Caco-2 (cell line): Measurements from ENCODE around the gene CDC14B. TPM values are rescaled to one million over a fixed set of nuclear protein-coding genes. Genes with fewer than 3 reads are reported as not detected.

ENCODE experiments used
- BruUV-seq: library from RNA; stranded (reverse); fragments of 400-500 nt; replicated peaks from 2 replicates; lab custom pipeline; 2021; lab: Mats Ljungman, UMichigan
- CTCF ChIA-PET: fragments of 300-600 bp; sonication (Branson Sonifier 250); formaldehyde crosslinking; loops from one replicate; lab custom pipeline; 2022; ENCODE audit warnings: antibody characterized with exemption; lab: Charles Lee
- POLR2A ChIA-PET: fragments of 300-600 bp; sonication (Branson Sonifier 250); formaldehyde crosslinking; loops from one replicate; lab custom pipeline; 2022; ENCODE audit warnings: antibody characterized with exemption; lab: Charles Lee
- DNase-seq, 2 experiments: peaks; one replicate each; pipeline versions ENCODE4 v3.0.0 to v3.0.0-alpha.2; 2020 to 2022
- H3K27me3 ChIP-seq: replicated peaks from 2 replicates; pipeline ENCODE4 v1.6.0; 2011; ENCODE audit warnings: low read length; ENCODE audit not compliant: control insufficient read depth, insufficient read depth
- H3K36me3 ChIP-seq: 2 replicates; pipeline ENCODE4 v1.5.1; 2011; ENCODE audit warnings: low read length; ENCODE audit not compliant: control insufficient read depth, insufficient read depth
- H3K4me1 ChIP-seq: fragments of 250-450 bp; sonication (Bioruptor Pico); 2 replicates; pipeline ENCODE4 v1.5.1; 2020; ENCODE audit warnings: mild to moderate bottlenecking
- H3K4me3 ChIP-seq: 2 replicates; pipeline ENCODE4 v1.5.1; 2011; ENCODE audit warnings: low read depth, mild to moderate bottlenecking, control low read depth, low read length
- H3K9me3 ChIP-seq: fragments of 250-450 bp; sonication (Bioruptor Pico); 2 replicates; pipeline ENCODE4 v1.5.1; 2020; ENCODE audit warnings: mild to moderate bottlenecking, moderate library complexity
- H3K27ac Mint-ChIP-seq: one replicate; pipeline ENCODE4 v1.8.0; 2022; ENCODE audit warnings: mixed read lengths; ENCODE audit not compliant: unreplicated experiment
- H3K27me3 Mint-ChIP-seq: one replicate; pipeline ENCODE4 v1.8.0; 2022; ENCODE audit warnings: mixed read lengths; ENCODE audit not compliant: insufficient read depth, unreplicated experiment
- H3K36me3 Mint-ChIP-seq: one replicate; pipeline ENCODE4 v1.8.0; 2022; ENCODE audit warnings: mild to moderate bottlenecking, mixed read lengths; ENCODE audit not compliant: insufficient read depth, unreplicated experiment
- H3K4me1 Mint-ChIP-seq: one replicate; pipeline ENCODE4 v1.8.0; 2022; ENCODE audit warnings: low read depth, mixed read lengths; ENCODE audit not compliant: unreplicated experiment
- H3K4me3 Mint-ChIP-seq: one replicate; pipeline ENCODE4 v1.8.0; 2022; ENCODE audit warnings: mild to moderate bottlenecking, moderate library complexity, mixed read lengths; ENCODE audit not compliant: unreplicated experiment
- H3K9me3 Mint-ChIP-seq: one replicate; pipeline ENCODE4 v1.8.0; 2022; ENCODE audit warnings: mixed read lengths; ENCODE audit not compliant: unreplicated experiment
- intact Hi-C: fragments of 100-400 bp; cut with micrococcal nuclease; formaldehyde crosslinking; loops from one replicate; pipeline ENCODE4 v1.10.0; 2022; ENCODE audit not compliant: unreplicated experiment
- total RNA-seq: library from RNA; stranded (reverse); gene quantifications from 2 replicates; pipeline ENCODE4 v1.2.3, GENCODE V29; 2022
- TF ChIP-seq, protein P1 (sequence below), 2 experiments: fragments of 200-600 bp in 1 of 2; IDR thresholded peaks; 1 replicate in 1 of 2; 2 replicates in 1 of 2; pipeline versions ENCODE4 v1.5.1 to v1.8.0; 2011 to 2022; ENCODE audit warnings: antibody characterized with exemption in 1 of 2, control low read depth in 1 of 2, inconsistent platforms in 1 of 2, low read depth in 1 of 2, low read length in 1 of 2, mild to moderate bottlenecking in 1 of 2, moderate library complexity in 1 of 2; ENCODE audit not compliant: insufficient read depth in 1 of 2, severe bottlenecking in 1 of 2, unreplicated experiment in 1 of 2

The CDC14B gene
- total RNA-seq, 1 experiment from 2014 or later = 81.4 TPM

DNA sequence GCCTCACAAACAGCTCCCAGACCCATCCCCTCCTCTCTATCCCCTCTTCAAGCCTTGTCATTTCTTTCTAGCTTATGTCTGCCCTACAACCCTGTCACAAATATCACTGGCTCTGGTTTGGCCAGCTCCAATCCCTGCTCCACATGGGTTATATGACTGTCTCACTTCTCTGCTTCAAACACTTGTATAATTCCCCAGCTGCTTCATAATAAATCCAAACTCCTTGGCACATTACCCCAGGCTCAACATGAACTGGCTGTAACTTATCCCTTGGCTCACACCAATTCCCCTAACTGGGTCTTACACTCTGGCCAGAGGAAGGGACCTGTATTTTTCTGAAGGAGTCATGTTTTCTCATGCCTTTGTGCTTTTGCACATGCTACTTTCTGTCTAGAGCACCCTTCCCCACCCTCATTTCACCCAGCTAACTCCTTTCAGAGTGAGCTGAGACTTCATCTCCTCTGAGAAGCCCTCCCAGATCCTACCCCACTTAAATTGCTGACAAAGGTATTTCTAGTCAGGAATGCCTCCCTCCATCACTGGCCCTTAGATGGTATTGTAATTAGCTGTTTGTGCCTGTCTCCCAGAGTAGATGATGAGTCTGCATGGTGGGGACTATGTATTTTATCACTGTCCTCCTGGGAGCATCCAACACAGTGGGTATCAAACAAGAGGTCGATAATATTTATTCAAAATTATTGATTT lies 30.1 kb upstream of the CDC14B start:
- Histone ChIP-seq H3K9me3 (no peaks in the 10 kb centered on the region), H3K4me3 (no peak overlapping the region), H3K4me1 (no peaks in the 10 kb centered on the region), H3K36me3 (no peaks in the 10 kb centered on the region; the same call in 1 of the 2 replicates), H3K27me3 (no peaks in the 10 kb centered on the region)
- BruUV-seq = no TSS peak
- H3K27me3 Mint-ChIP-seq = no peaks in the 10 kb centered on the region
- peaks cover 71% of the 10 kb centered on the region for H3K36me3 Mint-ChIP-seq
- H3K4me3 Mint-ChIP-seq = no peak overlapping the region
- no peak for DNase-seq
- peak overlapping the region; percentile 30 for H3K27ac Mint-ChIP-seq
- no peaks in the 10 kb centered on the region for H3K9me3 Mint-ChIP-seq
- ChIA-PET CTCF (no interaction called here), POLR2A (no interaction called here)
- H3K4me1 Mint-ChIP-seq = peaks cover 13% of the 10 kb centered on the region
- intact Hi-C loops = loop anchor here (5.0 kb wide), 2 partner anchors 207 to 322 kb away; no protein-coding TSS in a partner anchor
- TF ChIP-seq, protein P1, sequence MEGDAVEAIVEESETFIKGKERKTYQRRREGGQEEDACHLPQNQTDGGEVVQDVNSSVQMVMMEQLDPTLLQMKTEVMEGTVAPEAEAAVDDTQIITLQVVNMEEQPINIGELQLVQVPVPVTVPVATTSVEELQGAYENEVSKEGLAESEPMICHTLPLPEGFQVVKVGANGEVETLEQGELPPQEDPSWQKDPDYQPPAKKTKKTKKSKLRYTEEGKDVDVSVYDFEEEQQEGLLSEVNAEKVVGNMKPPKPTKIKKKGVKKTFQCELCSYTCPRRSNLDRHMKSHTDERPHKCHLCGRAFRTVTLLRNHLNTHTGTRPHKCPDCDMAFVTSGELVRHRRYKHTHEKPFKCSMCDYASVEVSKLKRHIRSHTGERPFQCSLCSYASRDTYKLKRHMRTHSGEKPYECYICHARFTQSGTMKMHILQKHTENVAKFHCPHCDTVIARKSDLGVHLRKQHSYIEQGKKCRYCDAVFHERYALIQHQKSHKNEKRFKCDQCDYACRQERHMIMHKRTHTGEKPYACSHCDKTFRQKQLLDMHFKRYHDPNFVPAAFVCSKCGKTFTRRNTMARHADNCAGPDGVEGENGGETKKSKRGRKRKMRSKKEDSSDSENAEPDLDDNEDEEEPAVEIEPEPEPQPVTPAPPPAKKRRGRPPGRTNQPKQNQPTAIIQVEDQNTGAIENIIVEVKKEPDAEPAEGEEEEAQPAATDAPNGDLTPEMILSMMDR (IDR thresholded peaks at IDR 0.05; ENCODE audit: insufficient read depth in 1 of 2, low read depth in 1 of 2, low read length in 1 of 2, severe bottlenecking in 1 of 2, unreplicated experiment in 1 of 2) = no peak

DNA sequence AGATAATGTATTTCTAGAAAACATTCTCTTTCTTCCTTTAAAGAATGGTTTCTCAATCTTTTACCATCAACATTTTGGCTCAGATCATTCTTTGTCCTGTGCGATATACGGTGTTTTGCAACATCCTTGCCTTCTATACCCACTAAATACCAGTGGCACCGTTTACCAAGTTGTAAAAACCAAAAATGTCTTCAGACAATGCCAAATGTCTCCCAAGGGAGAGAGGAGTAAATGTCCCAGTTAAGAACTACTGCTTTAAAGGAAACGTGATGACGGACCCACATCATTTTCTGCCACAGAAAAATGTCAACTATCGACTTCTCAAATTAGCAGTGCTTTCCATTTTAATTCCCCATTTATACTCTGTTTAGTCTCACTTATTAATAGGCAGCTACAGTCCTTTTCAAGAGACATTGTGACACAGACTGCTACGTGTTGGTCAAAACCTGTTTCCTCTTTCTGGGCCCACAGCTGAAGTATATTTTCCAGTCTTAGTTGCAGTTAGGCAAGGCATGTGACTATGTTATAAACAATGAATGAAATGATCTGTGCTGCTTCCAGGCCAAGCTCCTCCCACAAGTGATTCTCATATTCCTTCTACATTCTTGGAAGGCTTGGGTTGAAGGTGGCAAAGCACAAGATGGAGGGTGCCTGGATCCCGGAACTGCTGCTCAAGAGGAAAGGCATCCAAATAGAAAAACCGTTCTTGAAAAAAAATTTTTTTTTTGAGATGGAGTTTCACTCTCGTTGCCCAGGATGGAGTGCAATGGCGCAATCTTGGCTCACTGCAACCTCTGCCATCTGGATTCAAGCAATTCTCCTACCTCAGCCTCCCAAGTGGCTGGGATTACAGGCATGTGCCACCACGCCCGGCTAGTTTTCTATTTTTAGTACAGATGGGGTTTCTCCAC lies 26.7 kb upstream of the CDC14B start:
- H3K36me3 ChIP-seq = no peaks in the 10 kb centered on the region; the same call in none of the 2 replicates
- no peak for DNase-seq
- Mint-ChIP-seq H3K9me3 (no peaks in the 10 kb centered on the region), H3K27ac (peak overlapping the region; percentile 32), H3K36me3 (peaks cover 67% of the 10 kb centered on the region), H3K4me1 (peaks cover 19% of the 10 kb centered on the region), H3K27me3 (no peaks in the 10 kb centered on the region), H3K4me3 (no peak overlapping the region)
- ChIA-PET CTCF (no interaction called here), POLR2A (no interaction called here)
- intact Hi-C loops = no loop called here
- peaks cover 18% of the 10 kb centered on the region; the same call in 1 of the 2 replicates for H3K4me1 ChIP-seq
- H3K27me3 ChIP-seq = no peaks in the 10 kb centered on the region
- no peaks in the 10 kb centered on the region for H3K9me3 ChIP-seq
- H3K4me3 ChIP-seq = no peak overlapping the region
- TF ChIP-seq, protein P1 (IDR thresholded peaks at IDR 0.05; ENCODE audit: insufficient read depth in 1 of 2, low read depth in 1 of 2, low read length in 1 of 2, severe bottlenecking in 1 of 2, unreplicated experiment in 1 of 2) = no peak
- no TSS peak for BruUV-seq

DNA sequence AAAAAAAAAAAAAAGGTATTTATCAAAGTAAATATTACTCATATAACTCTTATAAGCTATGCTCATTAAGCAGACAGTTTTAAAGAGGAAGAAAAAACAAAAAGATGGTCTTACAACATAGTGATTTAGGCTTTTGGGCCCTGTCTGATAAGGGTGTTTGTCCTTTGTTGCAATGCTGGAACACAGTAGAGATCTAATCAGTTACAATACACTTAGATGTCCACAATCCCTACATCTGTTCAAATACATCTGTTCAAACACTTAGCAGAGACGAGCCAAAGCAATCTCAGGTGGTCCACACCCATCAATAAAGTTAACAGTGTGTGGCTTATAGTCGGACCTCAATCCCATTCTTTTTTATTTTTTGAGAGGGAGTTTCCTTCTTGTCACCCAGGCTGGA lies 24.5 kb upstream of the CDC14B start:
- H3K27me3 ChIP-seq = no peaks in the 10 kb centered on the region
- H3K36me3 Mint-ChIP-seq = peaks cover 49% of the 10 kb centered on the region
- no peak overlapping the region for H3K4me3 ChIP-seq
- intact Hi-C loops = loop anchor here (1.0 to 2.0 kb wide), 4 partner anchors 10 to 85 kb away; partner anchors contain the start of gene CDC14B
- H3K4me1 Mint-ChIP-seq = peaks cover 13% of the 10 kb centered on the region
- peaks cover 18% of the 10 kb centered on the region; the same call in 1 of the 2 replicates for H3K4me1 ChIP-seq
- CTCF ChIA-PET = interaction anchor here (0.6 to 0.7 kb wide), 2 partner anchors 11 to 193 kb away, joined by 3 to 6 read pairs; no protein-coding TSS in a partner anchor
- BruUV-seq = no TSS peak
- no peak overlapping the region for H3K27ac Mint-ChIP-seq
- H3K4me3 Mint-ChIP-seq = no peak overlapping the region
- no peaks in the 10 kb centered on the region for H3K9me3 Mint-ChIP-seq
- H3K27me3 Mint-ChIP-seq = no peaks in the 10 kb centered on the region
- POLR2A ChIA-PET = interaction anchor here (0.6 to 0.7 kb wide), 3 partner anchors 11 to 195 kb away, joined by 3 to 9 read pairs (median 9); partner anchors contain the start of genes HABP4 and PRXL2C
- no peaks in the 10 kb centered on the region; the same call in none of the 2 replicates for H3K36me3 ChIP-seq
- DNase-seq = peak; percentile 69 to 77
- TF ChIP-seq, protein P1 (IDR thresholded peaks at IDR 0.05; ENCODE audit: insufficient read depth in 1 of 2, low read depth in 1 of 2, low read length in 1 of 2, severe bottlenecking in 1 of 2, unreplicated experiment in 1 of 2) = no peak
- H3K9me3 ChIP-seq = no peaks in the 10 kb centered on the region
